ENCODE data around the gene WDR7.
"Not testable (repeated sequence)": the region's sequence is repeated elsewhere in the genome, so short reads cannot be mapped to it uniquely, and the experiment has no call there.

WDR7 gene
- total RNA-seq: 45.8 to 98.5 reads per million in 2 donors

DNA sequence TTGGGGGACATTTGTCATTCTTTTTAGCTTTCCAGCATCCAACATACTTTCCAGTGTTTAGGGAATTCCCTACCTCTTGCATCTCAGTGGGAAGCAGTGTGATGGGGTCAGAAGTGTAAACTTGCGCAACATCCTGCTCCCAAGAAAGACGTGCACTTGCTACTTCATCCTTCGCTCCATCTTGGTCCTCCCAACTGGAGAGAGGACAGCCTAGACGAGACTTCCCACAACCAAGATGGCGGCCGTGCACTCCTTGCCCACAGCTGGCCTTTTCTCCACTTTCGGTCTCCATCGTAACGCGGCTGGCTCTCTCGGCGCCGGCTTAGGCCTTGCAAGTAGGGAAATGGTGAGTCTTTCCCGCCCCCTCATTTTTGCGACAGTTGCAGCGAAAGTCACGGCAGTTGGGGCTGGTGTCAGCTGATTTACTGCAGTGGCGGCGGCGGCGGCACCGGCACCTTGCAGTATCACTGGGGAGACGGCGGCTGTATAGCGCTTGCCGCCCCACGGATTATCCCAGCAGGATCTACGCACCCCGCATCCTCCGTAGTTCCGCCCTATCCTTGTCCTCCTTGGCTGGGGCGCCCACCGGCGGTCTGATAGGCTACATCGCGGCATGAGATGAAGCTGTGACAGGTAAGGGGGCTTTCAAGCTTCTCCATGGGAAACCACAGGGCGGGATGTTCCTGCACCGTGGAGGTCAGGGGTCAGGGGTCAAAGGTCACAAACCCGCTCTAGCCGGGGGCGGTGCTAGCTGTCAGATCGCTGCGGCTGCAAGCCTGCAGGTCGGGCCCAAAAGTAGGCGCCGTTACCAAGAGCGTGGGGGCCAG is at the start of gene WDR7:
Gene WDR7, plus strand, starts transcription at position 416 of the 827 bp plus-strand sequence. CDS start 21,157 bp downstream, outside the sequence.
- peak; percentile 83 to 99 (median 93) for DNase-seq

DNA sequence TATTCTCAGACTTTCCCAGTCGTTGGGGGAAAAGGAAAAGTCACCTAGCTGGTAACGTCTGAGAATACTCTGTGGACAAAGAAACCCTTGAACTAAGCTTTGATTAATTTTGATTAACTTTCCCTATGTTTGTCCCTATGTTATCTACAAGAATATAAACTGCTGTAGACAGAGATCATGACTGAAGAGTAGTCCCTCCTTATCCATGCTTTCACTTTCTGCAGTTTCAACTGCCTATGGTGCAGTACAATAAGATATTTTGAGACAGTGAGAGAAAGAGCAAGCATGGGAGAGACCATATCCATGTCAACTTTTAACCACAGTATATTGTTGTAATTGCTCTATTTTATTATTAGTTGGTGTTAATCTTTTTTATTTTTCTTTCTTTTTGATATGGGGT is 44.5 kb upstream of the WDR7 start:
- DNase-seq: no peak

DNA sequence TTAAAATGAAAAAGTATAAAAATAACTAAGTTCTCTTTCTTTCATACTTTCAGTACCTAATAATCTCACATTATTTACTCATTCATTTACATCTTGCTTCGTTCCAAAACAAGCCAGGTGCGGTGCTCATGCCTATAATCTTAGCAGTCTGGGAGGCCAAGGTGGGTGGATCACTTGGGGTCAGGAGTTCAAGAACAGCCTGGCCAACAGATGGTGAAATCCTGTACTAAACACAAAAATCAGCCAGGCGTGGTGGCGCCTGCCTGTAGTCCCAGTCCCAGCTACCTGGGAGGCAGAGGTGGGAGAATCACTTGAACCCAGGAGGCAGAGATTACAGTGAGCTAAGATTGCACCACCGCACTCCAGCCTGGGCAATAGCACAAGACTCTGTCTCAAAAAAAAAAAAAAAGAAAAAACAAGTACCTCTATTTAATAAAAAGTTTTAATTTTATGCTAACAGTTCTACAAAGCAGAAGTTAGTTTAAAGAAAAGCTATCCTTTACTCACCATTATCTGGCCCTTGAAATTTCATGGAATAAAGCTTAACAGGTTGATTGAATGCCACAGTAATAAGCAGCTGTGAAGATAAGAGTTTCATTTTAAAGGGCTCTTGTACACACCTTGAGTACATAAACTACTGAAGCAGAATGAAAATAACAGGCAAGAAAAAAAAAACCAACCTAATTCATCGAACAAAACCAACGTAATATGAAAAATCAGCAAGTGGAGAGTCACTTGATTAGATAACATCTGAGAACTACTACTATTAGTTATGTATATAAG is 35.2 kb upstream of the WDR7 start:
- no peak for DNase-seq

DNA sequence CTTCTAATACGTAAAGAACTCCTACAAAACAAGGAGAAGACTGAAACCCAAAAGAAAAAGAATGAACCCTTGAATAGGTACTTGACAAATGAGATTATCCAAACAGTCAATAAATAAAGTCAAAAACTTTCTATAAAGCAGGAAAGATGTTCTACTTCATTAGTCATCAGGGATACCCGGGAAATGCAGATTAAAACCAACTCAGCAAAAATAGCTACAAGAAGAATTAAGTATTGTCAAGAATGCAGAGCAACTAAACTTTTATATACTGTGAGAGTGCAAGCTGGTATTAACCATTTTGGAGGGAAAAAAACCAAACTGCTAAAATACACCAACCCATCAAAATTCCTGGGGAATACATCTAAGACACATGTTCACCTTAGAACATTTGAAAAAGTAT is 23.2 kb upstream of the WDR7 start:
- DNase-seq: no peak

DNA sequence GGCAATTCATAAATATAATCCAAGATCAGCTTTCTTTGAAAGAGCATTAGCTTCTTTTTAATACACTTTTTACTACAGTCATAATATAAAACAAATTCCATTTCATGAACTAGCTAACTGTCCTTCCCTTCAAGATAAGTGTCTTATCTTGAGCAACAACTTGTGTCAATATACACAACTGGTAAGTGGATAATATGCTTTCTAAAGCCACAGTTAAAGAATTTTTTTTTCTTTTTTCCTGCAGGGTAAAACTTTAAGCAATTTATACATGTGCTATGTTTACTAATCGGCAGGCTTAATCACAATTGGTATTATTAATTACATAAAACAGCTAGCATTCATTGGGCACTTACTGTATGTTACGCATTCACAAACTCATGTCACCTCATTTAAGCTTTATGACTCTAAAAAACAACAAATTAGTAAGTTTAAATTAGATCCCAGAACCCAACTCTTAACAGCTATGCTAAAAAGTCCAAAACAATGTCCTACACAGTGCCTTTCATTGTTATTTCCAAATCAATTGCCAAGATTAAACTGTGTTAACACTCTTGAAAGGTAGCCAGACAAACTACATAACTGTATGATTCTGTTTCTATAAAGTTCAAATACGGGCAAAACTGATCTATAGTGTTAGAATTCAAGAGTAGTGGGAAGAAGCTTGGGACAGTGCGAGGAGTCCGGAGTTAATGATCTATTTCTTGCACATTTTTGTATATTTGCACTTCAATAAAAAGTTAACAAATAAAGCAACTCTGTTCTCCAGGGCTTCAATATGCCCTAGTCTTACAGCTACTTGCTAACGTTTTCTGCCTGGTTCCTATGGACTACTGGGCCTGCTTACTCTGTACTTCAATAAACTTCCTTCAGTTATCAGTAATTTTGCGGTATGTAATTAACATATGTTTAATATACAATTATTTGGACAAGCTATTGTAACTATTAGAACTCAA is 18.8 kb upstream of the WDR7 start:
- DNase-seq: no peak

DNA sequence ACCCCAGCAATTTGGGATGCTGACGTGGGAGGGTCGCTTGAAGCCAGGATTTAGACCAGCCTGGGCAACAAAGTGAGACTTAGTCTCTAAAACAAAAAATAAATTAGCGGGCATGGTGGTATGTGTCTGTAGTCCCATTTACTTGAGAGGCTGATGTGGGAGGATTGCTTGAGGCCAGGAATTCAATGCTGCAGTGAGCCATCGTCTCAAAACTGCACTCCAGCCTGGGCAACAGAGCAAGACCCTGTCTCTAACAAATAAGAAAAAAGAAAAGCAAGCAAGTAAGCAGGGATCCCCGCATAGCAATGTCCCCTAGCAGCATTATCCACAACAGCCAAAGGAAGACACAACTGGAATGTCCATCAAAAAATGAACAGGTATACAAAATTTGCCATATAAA is 16.2 kb upstream of the WDR7 start:
- no peak for DNase-seq

DNA sequence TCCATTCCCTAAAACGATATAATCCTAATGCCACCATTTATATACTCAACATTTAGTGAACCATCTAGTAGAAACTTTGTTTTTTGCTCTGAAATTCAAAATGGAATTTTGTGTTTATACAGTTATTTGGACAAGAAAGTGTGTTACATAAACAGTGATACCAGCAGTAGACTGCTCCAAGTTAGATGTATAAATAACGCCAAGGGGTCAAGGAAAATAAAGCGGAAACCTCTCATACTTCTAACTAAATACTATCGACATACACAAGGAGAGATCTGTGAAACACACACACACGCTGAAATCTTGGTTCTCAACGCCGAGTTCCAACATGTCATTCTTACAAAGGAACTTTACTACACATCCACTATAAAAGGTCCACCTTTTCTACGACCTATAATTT is 14.0 kb upstream of the WDR7 start:
- DNase-seq: no peak

DNA sequence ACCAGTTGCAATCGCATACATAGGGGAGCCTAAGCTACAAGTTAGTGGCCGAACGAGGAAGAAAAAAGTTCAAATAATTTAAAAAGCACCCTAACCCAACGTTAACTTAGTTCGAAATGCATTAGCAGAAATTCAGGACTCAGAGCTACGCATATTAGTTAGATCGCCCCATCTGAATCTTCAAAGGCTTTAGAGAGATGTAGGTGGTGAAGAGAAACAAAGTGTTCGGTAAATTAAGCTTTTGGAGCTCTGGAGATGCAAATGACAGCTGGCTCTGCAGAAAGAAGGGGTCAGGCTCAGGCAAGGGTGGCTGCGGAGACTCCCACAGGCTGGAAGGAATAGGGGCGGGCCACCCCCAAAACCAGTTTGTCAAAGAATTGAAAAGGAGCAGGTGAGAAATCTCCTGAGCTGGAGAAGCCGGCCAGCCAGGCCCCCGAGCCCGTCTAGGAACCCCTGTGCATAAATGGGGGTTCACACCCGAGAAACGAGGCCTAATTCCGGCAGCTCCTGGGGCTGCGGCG is 13.4 kb upstream of the WDR7 start:
- peak in 1 of 5 experiments; percentile 8 for DNase-seq

DNA sequence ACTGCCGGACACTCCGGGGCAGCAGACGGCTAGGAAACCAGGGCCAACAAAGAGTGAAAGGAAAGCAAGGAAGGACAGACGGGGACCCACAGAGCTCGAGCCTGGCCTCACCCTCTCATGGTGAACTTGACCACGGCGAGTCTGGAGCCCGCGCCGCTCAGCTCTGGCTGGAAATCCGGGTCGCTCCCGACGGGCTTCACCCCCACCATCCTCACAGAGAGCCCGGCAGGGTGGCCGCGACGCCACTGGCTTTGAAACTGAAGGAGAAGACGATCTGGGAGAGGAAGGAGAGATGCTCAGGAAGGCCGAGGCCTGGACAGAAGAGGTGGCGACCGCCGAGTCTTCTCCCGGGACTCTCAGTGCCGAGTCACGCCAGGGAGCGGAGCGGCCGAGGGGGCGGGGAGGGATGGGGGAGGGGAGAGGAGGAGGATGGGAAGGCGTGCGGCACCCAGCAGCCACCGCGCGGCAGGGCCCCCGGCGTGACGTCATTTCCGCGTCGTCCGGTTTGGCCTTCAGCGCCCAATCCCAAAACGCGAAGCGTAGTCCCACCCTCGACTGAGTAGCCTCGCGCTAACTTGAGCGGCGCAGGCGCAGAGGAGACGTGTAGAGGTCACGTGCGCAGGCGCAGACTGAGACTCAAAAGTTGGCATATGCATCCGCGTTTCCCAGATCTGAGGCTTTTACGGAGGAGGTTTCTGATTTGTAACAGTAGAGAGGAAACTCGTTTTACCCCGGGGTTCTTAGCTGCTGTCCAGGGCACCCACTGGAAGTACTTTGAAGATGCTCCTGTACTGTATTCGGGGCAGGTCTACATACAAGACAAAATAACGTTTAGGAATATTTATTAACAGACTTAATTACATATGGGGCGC is 12.7 kb upstream of the WDR7 start, which contains the start of gene TXNL1:
Gene TXNL1, minus strand, starts transcription at position 361 of the 872 bp plus-strand sequence. Its CDS starts 152 bp downstream, at position 209.
- DNase-seq: peak; percentile 96 to 99 (median 99)

DNA sequence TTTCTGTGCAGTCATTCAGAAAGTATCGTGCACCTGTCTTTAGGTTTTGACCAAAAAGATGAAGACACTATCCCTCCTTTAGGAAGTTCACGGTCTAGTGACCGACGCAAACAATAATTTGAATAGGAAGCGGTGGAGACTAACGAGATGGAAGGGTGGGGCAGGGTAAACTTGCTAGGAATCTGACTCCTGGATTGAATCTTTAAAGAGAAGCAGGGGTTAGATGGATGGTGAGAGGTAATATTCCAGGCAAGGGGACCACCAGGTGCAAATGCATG is 12.1 kb upstream of the WDR7 start:
- DNase-seq: no peak

DNA sequence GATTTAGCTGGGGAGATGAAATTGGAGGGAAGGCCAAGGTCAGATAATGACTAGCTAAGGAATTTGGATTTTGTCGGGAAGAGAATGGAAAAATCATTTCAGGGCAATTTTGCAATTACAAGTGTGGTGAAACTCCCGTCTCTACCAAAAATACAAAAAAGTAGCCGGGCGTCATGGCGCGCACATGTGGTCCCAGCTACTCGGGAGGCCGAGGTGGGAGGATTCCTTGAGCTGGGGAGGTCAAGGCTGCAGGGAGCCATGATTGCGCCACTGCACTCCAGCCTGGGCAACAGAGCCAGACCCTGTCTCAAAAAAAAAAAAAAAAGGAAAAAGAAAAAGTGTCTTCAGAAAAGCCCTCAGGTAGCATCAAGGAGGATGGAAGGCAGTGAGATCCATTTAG is 11.6 kb upstream of the WDR7 start:
- no peak for DNase-seq

DNA sequence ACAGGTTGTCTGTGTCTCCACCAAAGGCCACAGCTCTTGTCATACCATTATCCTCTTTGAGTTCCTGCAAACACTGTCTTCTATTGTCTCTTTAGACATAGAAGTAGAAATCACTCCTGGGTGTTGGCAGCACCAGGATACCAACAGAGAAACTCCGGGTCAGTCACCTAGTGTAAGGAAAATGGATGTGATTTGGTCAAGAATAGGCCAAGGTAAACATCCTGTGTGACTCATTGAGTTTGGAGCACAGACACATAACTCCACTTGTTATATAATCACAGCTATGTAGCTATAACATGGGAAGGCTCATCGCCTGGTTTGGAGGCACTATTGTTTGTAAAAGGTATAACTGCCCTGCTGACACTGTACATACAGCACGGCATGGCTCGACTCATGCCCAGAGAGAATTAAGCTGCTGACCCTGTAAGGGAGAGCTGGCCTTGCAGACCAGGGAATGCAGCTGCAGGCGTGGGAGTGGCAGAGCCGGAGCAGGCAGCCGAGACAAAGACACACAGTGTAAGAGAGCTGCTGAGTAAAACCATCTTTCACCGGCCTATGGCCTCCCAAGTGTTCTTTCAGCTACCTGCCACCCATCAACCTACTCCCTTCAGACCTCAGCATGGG is 9.3 kb upstream of the WDR7 start:
- no peak for DNase-seq

DNA sequence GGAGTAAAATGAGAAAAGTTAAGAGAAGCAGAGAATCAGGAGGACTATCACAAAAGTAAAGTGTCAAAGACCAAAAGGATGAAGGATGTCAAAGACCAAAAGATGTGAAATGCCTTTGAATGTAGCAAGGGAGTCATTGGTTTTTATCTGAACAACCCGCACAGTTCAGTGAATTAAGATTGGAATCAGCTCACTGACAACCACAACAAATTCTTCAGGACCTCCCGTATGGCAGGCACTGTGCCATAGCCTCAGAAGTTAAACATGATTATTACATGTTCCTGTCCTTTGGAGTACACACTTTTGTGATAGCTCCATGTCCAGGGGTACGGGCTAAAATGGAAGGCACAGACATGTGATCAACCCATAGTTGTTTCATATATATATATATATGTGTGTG is 7.8 kb upstream of the WDR7 start:
- no peak for DNase-seq

DNA sequence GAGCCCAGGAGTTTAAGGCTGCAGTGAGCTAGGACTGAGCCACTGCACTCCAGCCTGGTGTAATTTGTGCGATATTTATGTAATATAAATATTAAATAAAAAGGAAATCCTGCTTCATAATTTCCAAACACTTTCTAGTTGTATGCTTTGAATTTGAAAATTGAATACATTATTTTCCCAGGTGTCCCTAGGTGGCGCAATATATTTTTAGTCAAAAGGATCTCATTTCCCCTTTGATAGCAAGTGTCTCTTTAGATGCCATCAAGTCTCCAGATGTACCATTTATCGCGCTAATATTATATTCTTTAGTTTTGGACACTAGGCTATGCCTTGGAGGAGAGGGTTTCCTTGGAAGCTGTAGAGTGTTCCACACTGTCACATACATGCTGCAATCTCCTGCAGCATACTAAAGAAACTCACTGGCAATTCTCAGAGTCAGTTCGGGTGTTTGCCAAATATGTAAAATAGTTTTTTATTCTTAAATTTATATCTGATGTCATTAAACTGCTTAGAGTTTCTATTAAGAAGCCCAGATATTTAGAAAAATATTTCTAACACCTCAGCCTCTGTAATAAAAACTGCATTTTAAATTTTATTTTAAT is 5.6 kb upstream of the WDR7 start:
- peak in 1 of 5 experiments; percentile 46 for DNase-seq

DNA sequence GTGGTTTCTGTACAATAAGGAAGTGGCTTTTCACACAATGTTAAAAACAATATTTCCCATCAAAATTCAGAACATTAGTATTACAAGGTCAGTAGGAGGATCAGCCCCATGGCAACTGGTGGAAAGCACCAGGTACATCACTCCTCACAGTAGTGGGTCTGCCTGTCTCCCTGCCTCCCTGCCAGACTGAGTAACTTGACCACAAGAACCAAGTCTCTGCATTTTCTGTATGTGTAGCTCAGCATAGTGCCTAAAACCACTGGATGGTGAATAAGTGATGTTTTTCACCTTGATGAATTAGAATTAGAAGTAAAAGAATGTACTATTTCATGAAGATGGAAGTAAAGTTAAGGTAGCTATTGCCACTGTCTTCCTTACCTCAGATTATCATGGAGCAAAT is 4.1 kb upstream of the WDR7 start:
- peak in 1 of 5 experiments; percentile 37 for DNase-seq

DNA sequence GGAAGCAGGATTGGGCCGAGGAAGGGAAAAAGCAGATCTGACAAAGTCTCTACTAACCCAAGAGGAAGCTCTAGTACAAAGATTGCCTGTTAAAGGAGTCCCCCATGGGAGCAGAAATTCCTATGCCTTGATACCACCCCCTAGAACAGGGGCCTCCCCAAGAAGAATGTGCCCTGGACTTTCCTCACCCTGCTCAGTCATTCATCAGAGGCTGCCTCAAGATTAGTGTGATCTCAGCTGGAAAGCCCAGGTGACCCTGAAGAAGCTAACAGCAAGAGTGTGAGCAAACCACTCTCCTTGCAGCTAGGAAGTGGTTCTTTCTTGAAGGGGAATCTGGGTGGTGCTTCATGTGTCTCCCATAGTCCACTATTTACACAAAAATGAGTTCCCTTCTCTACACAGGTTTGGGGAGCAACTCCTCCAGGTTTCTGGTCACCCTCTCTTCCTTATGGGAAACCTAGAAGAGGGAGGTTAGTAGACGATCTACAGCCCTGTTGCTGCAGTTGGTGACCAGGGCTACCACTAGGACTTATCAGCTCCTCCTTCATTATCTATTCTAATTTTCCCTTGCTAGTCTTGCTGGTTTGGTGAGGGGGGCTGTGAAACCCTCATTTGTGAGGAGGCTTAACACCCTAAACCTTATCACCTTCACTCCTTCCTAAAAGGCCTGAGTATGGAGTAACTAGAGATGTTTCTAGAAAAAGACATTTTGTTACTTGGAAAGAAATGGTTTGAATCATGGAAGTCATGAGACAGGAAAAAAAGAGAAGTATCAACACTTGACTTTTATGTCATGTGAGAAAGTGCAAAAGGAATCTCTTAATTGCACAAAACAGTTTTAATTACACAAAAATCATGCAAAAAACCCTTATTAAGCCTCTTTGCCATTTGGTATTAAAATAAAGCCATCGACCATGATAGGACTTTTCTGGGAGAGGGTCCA is 2.9 kb upstream of the WDR7 start:
- no peak for DNase-seq

DNA sequence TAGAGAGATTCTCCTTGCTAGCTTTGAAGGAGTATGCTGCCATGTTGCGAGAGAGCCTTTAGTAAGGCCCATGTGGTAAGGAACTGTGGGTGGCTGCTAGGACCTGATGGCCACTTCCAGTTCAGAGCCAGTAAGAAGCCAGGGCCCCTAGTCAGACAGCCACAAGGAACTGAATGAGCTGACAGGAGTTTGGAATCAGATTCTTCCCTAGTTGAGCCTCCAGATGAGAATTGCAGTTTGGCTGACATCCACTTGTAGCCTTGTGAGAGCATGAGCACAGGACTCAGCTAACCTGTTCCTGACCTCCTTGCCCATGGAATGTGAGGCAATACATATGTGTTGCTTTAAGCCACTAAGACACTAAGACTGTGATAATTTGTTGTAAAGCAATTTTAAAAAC is 1.2 kb upstream of the WDR7 start:
- no peak for DNase-seq

DNA sequence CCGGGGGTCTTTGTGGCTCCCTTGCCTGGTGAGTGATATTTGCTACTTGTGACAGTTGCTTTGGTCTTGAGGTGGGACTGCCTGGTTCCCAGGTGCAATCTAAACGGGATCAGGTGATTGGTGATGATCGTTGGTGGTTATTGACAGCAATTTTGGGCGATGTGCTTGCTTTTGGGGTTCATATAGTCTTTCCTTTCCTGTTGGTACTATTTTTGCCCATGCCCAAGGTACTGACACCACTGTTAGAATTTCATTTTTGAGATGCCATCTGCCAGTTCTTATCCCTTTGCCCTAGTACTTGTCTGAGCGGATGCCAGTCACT is 573 bp downstream of the WDR7 start:
- peak in 1 of 5 experiments; percentile 38 for DNase-seq

DNA sequence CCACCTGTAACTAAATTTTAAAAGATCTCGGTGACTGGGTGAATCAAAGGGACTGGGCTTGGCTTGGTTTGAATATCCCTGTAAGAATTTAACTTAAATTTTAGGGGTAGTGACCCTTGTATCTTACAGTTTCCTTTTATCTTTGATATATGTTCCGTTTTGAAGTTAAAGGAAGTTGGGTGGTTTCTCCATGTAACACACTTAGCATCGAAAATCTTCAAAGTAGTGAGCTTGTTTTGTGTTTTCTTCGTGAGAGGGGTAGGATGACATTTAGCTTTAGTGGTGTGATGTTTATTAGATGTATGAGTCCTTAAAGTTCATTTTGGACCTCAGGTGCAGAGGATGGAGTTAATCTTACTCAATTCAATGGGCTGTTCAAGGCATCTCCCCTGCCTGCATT is 1.6 kb downstream of the WDR7 start:
- DNase-seq: peak in 1 of 5 experiments; percentile 33

DNA sequence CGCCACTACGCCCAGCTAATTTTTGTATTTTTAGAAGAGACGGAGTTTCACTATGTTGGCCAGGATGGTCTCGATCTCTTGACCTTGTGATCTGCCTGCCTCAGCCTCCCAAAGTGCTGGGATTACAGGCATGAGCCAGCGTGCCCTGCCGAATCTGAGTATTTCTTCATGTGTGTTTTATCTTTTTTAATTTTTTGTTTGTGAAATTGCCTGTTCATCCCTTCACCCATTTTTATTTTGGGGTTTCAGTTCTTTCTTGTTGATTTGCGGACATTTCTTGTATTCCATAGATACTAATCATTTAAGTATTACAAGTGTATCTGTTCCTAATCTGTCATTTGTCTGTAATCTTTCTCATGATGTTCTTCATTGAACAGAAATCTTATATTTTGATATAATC is 3.1 kb downstream of the WDR7 start:
- not testable (repeated sequence) for DNase-seq

Measured in T-helper 2 cell (primary cell).